SK-N-MC (cell line): ENCODE results near the gene HSF2BP.

Experiments
- EZH2 ChIP-seq: fragments of 200-600 bp; sonication (generic); IDR thresholded peaks from one replicate; pipeline ENCODE4 v1.6.1; 2017; ENCODE audit warnings: antibody characterized with exemption
- FOXP2 ChIP-seq: optimal IDR thresholded peaks from 2 replicates; pipeline ENCODE3; 2011; ENCODE audit warnings: mild to moderate bottlenecking, moderate library complexity; ENCODE audit not compliant: insufficient read depth; ENCODE audit errors: extremely low read length, control extremely low read depth
- POLR2AphosphoS5 ChIP-seq: IDR thresholded peaks from 2 replicates; pipeline ENCODE4 v1.6.1; 2012; ENCODE audit warnings: mild to moderate bottlenecking, low read depth, low read length, borderline replicate concordance

GRCh38 chr21:43619344-43619743 is 39.9 kb downstream of the HSF2BP start:
- no peak for TF ChIP-seq EZH2
- no peak for TF ChIP-seq POLR2AphosphoS5
- TF ChIP-seq FOXP2, result no peak
